GM20431 (cell line): ENCODE results near the gene ADAMTSL1.

Source experiments
- in situ Hi-C: fragments of 300-500 bp; cut with MseI, MboI; formaldehyde crosslinking; loops from one replicate; pipeline ENCODE4 v1.15.0; 2020; ENCODE audit warnings: low sequenced_read_pairs; ENCODE audit not compliant: unreplicated experiment

The ADAMTSL1 gene

DNA sequence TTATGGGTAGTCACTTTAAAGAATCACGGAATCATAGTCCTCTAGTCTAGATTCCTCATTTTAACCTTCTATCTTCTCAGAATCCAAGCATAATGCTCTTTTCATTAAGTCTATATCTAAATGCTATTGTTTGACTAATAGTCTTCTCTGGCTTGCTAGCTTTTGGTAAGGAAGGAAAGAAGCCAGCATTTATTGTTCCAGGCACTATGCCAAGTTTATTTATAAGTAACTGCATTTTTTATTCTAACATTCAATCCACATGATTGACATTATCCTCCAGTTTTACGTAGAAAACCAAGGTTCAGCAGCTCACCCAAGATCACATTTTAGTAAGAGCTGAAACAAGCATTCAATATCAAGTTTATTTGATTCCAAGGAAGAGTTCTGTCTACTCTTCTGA is 304.9 kb downstream of the ADAMTSL1 start:
- in situ Hi-C loops: no loop called here

DNA sequence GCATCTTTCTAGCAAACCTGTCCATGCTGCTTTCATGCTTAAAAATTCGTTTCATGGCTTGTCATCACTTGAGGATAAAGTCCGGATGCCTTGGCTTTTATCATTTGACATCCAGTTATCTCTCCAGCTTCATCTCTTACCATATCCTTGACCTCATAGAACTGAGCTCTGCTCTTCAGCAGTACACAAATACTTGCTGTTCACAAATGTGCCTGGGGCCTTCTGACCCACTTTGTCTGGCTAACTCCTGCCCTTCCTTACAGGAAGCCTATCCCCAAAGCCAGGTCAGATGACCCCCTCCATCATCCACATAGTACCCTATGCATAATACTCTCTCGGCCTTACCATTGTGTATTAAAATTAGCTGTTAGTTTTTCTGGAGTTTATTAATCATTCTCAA is 310.0 kb downstream of the ADAMTSL1 start:
- in situ Hi-C loops: no loop called here

DNA sequence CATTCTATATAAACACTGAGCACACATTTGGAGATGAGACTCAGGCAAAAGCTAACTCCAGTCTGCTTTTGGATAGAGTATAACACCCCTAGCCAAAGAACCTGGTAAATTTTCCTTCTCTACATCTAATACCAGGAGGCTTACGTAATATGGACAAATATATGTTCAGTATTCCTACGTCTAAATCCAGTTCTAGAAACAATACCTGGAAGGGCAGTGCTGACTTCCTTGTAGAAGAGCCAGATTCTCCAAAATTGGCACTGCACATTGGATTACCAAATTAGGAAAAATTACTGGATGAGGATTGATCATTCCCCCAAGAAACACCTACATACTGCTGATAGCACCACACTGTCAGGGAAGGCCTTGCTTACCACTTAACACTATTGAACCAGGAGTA is 311.7 kb downstream of the ADAMTSL1 start:
- in situ Hi-C loops: no loop called here

DNA sequence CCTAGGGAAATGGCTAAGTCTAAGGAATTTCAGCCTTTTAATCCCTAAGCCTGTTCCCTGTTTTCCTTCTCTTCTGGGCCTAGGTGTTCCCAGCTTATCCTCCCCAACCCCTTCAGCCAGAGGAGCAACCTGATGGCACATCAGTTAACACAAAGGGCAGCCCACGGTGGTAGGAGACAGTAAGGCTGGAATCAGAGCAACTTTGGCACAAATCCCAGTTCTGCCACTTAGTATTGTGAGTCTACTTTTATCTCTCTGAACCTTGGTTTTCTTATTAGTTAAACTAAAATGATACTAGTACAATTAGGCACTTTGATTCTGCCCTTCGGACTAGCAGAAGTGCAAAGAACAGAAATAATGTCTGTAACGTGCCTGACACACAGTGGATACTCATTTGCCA is 312.2 kb downstream of the ADAMTSL1 start:
- in situ Hi-C loops: no loop called here

DNA sequence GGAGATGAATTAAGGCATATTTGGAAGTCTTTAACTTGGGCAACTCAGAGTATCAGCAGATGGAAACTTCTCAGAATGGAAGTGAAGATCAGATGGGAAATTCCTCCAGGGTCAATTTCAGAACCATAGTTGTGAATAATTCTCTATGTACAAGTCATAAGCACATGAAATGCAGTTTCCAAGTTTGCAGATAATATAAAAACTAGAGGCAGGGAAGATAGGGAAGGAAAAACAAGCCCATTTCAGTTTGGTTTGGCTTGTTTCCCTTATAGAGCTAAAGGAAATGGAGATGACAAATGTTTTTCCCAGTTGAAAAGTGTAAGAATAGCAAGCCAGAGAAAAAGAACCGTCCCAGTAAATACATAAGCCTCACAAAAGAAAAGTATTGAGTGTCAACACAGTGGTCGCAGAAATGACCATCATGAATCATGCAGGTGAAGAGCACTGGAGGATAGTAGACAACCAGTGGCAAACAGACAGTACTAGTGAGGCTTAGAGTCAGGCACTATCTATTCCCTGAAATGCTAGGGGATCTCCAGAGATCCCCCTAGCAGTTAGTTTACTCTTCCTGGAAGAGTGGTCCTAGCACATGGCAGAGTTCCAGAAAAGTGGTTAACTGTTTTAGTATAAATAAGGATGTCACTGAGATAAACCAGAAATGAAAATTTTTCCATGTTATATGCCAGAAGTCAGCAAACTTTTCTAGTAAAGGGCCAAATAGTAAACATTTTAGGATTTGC is 313.1 kb downstream of the ADAMTSL1 start:
- in situ Hi-C loops: no loop called here

DNA sequence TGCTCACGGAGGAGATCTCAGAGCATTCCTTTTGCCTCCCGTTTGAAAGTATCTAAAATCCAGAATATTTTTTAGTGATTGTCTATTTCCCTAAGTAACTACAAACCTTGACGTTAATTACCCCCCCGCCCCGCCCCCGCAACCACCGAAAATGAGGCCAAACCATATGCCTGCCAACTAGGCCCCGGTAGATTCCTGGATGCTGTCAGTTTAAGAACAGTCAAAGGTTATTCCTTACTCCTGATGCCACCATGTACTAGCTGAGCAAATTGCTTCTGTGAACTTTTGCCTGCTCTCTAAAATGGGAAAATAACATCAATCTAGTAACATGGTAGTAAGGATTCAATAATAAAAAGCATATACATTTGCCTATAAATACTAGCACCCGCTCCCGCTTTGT is 314.3 kb downstream of the ADAMTSL1 start:
- in situ Hi-C loops: no loop called here

DNA sequence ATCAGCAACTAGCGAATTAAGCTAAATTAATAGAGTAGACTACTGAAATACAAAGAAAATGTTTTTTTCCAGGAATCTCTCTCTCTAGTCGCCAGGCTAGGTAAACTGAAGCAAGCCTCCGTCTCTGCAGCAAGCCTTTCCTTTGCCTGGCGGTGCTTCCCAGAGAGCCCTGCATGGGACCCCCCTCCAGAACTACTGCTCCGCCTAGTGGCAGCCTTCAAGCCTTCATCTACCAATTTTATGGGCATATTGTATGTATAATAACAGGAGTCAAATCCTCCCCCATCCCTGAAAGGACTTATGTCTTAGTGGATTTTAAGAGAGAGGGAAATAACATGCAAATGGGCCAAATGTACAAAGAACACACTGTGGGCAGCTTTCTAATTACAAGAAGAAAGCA is 317.1 kb downstream of the ADAMTSL1 start:
- in situ Hi-C loops: no loop called here

DNA sequence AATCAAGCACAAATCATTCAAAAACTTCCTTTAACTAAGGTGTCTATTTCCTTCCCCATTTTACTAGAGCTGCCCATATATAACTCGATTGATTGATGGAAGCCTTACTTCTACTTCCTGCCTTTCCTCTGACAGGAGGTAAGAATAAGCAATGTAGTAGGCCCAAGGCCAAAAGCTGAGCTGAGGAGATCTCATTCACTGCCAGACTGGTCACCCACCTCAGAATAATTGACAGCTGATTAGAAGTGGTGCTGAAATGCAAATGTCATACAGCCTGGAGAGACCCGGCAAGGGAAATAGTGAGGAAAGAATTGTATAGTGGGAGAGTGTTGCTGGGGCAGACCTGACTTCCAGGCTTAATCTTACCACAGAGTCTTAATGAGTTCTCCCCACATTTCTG is 319.2 kb downstream of the ADAMTSL1 start:
- in situ Hi-C loops: no loop called here

DNA sequence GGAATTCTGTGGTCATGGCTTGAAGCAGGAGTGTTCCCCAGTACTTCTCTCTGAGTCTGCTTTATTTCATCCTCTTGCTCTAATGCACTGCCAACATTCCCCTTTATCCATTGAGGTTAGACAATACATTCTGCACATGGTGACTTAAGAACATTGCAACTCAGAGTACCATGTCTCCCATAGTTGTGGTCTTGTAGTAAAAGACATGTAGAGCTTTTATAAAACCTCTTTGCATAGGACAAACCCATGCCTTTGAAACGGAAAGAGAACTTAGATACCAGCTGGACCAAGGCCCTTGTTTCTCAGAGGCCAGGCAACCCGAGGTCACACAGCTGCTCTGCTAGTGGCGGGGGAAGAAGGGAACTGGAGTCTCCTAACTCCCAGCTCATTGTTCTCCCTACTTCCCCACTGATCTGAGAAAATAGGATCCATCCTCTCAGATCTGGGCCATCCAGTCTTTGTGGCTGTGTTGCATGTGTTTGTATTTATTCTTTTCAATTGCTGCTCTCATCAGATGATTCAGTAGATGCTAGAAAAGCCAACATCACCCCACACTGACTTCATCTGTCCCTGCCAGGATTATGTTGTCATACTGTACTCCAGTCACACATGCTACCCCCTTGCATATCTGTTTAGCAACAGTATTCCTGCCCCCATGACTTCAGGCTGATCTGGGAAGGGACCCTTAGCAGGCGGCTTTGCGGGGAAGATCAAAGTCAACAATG is 322.2 kb downstream of the ADAMTSL1 start:
- in situ Hi-C loops: no loop called here

DNA sequence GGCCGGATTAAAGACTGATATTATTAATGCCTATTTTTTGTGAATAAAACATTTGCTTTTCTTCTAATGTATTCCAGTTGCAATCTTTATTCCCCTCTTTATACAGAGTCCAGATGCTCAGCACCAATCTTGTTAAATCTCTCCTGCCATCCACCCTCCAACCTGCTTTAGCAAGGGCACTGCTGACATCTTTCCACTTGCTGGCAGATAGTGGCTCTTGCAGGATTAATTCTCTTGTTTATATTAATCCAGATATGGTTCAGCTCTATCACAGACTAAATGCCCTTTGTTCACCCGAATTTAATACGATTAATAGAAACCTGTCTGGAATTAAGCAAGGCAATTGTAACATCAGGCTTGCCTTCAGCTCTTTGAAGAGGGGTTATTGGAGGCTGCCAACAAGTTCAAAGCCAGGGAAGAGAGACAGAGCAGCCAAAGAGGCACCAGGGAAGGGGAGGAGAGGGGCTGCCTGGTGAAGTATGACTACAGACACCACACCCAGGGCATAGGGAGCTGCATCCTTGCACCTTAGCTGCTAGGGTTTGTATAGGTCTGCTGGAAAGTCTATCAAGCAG is 322.8 kb downstream of the ADAMTSL1 start:
- in situ Hi-C loops: no loop called here

DNA sequence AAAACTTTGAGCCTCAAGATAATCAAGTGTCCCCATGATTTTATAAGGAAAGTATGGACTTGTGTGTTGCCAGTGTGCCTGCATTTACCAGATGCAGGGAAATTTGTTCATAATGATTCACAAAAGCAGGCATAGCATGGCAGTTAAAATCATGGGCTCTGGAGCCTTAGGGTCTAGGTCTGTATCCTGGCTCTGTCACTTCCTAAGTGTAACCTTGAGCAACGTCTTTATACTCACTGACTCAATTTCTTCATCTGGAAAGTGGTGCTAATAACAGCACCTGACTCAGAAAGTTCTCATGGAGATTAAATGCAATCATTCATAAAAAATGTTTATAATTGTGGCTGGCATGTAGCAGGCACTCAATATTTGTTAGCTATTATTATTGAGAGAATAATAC is 324.2 kb downstream of the ADAMTSL1 start:
- in situ Hi-C loops: no loop called here

DNA sequence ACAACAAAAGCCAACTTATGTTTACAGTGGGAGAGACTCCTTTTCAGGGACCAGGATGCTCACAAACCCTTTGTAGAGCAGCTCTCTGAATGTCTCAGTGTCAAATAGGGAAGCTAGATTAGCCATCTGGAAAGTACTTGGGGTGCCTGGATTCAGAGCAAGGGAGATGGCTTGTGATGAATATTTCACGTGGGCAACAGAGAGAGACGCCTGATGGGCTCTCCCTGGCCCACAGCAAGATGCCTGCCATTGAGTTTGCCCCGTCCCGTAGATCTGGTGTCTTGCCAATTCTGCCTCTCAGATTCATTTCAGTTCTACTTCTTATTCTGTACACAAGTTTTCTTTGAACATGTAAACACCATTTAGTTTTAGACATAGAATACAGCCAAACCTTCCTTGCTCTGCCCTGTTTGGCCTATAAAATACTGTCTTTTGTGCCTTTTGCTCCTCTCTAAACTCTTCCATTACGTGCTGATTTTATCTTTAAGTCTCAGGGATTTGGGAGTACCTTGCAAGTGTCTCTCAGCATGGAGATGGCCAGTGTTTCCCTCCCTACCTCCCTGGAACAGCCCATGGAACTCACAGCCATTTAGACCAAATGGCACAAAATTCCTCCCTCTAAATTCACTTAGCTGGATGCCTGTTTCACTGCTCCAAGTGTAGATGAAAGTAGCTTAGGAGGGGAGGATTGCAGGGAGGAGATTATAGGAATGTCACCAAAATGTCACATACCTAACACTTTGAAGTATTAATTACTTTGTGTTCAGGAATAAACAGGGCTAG is 324.7 kb downstream of the ADAMTSL1 start:
- in situ Hi-C loops: no loop called here

DNA sequence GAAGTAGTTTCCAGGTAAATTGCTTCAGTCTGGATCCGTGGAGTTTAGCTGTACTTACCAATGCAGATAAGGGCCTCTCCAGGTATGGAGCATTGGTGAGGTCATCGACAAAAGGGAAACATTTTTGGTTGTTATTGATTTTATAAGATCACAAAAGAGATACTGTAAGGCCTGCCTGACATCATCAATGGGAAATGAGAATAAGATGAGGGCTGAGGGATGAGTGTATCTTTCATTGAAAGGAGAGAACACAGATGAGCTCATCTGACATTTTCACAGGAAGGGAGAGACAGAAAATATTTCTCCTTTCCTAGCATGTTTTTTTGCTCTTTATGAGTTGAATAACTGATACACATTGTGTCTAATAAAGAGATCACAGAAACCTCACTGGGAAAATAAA is 325.5 kb downstream of the ADAMTSL1 start:
- in situ Hi-C loops: no loop called here

DNA sequence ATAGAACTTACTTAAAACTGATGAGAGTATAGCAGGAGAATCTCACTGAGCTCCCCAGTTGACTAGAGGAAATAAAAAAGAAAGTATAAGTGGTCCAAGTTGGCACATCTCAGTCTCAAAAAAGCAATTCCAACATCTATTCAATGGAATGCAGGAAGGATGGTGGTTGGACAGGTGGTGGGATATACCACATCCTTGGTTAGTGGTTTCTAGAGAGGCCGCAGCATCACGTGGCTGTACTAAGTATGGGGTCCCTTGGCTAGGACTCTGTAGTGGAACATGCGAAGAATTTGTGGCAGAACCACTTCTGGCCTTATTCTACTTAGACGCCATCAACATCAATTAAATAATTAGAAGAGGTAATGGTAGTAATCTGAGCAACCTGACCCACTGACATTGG is 326.6 kb downstream of the ADAMTSL1 start:
- in situ Hi-C loops: no loop called here

DNA sequence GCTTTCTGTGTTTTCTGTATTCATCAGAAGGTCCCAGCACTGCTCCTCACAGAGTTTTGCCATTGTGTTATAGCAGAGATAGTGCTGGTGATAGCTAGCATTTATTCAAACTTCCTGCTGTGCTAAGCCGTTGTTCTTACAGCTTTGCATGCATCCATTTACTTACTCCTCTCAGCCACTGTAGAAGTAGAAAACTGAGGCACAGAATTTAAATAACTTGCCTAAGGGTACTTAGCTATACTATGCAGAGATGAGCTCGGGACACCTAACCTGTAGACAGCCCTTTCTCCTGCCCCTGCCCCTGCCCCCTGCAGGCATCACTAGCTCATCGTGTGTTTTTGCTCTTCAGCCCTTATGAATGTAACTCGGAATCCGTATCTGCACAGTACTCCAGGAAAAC is 331.4 kb downstream of the ADAMTSL1 start:
- in situ Hi-C loops: no loop called here

DNA sequence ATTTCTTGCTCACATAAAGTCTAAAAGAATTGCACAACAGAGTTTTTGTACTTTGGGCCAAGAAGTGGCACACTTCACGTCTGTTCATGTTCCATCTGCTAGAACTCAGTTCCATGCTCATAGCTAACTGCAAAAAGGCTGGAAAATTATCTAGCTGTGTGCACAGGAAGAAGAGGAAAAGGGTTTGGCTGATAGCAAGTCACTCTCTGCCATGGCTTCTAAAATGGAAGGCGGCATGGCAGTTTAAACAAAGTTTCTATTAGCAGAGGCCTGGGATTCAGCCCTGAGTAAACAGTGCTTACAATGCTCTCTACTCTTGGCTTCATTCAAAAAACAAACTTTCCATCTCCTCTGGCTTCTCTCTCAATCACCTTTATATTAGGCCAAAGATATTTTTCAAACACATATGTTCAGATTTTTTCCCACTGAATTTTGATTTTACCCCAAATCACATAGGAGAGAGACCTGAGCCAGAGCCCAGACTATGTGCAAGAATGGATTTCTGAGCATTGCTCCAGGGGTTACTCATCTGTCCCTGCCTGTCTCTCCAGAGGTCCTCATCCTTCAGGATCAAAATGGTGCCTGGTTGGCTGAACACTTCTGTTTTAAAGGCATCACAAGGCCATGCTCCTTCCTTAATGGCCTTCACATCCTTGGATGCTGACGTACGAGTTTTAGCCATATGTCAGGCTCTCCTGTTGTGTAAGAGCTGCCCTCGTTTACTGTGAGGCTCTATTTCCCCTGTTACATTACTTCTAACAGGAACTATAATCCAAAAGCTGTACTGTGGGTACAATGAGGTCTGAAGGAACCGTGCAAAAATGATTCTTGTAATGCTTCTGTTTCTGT is 332.5 kb downstream of the ADAMTSL1 start:
- in situ Hi-C loops: no loop called here

DNA sequence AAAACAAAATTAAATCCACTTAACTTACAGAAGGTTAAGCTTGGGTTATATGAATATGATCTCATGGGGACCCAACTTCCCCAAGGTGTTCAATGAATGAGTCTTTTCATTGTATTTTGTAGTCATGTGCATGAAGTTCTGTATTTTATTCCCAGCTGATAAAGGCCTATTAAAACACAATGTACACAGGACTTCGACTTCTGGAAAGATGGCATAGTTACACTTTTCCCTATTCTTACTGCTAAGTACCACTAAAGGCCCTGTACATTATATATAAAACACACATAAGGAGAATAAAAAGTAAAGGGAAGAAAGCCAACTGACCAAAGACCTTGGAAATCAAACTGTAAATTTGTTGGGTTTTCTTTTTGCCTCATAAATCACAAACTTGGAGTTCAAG is 336.6 kb downstream of the ADAMTSL1 start:
- in situ Hi-C loops: no loop called here

DNA sequence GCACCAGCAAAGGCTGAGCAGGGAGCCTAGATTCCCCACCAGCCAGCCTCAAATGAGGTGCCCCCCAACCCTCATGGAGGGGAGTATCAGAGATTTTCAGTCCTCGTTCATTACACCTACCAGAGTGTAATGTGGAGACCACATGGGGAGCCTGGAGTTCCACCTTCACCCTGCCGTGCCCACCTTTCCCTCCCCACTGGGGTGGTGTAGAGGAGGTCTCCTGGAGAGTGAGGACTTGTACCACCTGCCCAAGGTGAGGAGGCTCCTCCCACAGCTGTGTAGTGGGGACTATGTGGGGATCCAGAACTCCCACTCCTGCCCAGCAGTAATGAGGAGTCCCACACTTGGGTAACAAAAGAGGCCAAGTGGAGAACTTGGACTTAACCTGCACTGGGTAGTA is 337.2 kb downstream of the ADAMTSL1 start:
- in situ Hi-C loops: no loop called here

DNA sequence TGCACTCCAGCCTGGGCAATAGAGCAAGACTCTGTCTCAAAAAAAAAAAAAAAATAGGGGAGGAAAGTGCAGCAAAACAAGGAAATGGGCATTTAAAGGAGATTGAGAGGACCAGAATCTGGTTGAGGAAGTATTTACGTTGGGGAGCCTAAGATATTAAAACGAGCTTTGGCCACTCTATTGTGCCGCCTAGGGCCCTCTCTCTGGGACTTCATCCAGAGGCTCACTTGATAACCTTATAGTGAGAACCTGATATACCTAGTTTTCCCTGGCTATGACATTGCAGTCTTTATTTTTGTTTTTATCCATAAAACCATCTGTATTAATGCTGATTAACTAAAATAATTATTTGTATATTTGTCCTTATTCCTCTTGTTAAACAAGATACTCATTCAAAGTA is 345.5 kb downstream of the ADAMTSL1 start:
- in situ Hi-C loops: no loop called here

DNA sequence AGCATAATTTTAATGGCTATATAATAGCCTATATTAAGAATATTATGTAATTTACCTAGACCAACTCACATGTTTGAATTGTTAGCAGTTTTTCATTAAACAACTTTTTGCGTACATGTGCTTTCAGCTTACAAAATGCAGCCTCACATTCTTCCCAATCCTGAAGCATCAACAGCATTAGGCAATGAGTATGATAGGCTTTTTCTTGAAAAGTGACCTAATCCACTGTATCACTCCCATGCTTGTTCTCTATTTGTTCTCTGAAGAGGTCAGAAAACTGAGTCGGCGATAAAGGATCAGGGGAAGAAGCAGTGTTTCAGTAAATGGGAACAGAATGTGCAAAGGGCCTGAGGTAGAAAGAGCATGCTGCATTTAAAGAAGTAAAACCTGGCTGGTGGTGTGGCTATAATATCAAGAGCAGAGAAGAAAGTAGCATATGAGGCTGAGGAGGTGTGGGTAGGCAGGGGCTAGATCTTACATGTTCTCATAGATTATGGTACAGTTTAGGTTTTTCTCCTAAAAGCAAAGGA is 346.7 kb downstream of the ADAMTSL1 start:
- in situ Hi-C loops: no loop called here
